Mucosa of descending colon (tissue), 3 donors: ENCODE results near the gene DMXL1. TPM values are rescaled to one million over a fixed set of nuclear protein-coding genes. Genes with fewer than 3 reads are reported as not detected.

ENCODE experiments used
- ATAC-seq: fragments of 200-7000 bp; cut with Tn5 transposase; one replicate; pipeline ENCODE4 v1.9.1; 2020; ENCODE audit warnings: mild to moderate bottlenecking, moderate library complexity
- DNase-seq, 3 donors: peaks; one replicate each; pipeline ENCODE4 v3.0.0-alpha.2; 2020
- H3K36me3 ChIP-seq: fragments of 200-600 bp; one replicate; pipeline ENCODE4 v1.8.0; 2021; ENCODE audit warnings: low read depth, mild to moderate bottlenecking
- H3K4me1 ChIP-seq: fragments of 200-600 bp; one replicate; pipeline ENCODE4 v1.8.0; 2021; ENCODE audit warnings: low read depth, mild to moderate bottlenecking
- H3K4me3 ChIP-seq: fragments of 200-600 bp; one replicate; pipeline ENCODE4 v1.8.0; 2021; ENCODE audit warnings: mild to moderate bottlenecking
- H3K9me3 ChIP-seq: fragments of 200-600 bp; one replicate; pipeline ENCODE4 v1.8.0; 2021; ENCODE audit warnings: mild to moderate bottlenecking
- intact Hi-C, 2 donors: fragments of 100-400 bp; cut with DNase I in 1 of 2; cut with micrococcal nuclease in 1 of 2; formaldehyde crosslinking; loops; one replicate each; pipeline versions ENCODE4 v1.11.0 to v1.11.1; 2022; cut with DNase I, micrococcal nuclease
- total RNA-seq, 3 donors: library from RNA; stranded (reverse); fragmentation: NEBNext Ultra II Directional in 2 of 3; extraction: Animal tissue kit (Norgen Biotek cat#: 25700) in 2 of 3; gene quantifications; one replicate each; pipeline versions ENCODE4 v1.2.1 to v1.2.4, GENCODE V29; 2021 to 2023
- TF ChIP-seq, protein P1 (sequence below): fragments of 200-600 bp; IDR thresholded peaks from one replicate; pipeline ENCODE4 v1.8.0; 2022; ENCODE audit warnings: antibody characterized with exemption, mild to moderate bottlenecking
- donor health status: DM: no; HTN: no; CAD: no; lungs with moderate emphysema.
- donor health status: DM: no; HTN: no; CAD: no.
- donor health status: DM: no; HTN: yes; CAD: no.

Gene DMXL1
- total RNA-seq, 3 donors from 2014 or later: 34.7 to 60.0 (median 51.0) TPM

DNA sequence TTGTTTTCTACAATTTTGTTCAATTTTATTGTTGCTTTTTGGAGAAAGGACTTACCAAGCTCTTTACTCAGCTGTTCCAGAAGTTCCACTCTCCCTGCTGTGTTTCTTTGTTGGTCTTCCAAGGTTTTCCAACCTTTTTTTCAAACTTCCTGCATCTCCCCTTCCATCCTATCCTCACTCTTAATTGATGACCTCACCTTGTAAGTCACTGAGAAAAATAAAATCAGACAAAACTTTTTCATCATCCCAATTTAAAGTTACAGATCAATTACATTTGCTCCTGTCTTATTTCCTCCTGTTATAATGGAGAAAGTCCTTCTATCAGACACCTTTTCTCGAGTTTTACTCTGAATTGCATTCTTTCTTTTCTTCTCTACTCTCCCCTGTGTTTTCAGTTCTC lies 121.1 kb downstream of the DMXL1 start:
- DNase-seq (no peak), ATAC-seq (no peak)
- Histone ChIP-seq H3K4me1 (no peaks in the 10 kb centered on the region), H3K4me3 (no peak overlapping the region), H3K9me3 (no peaks in the 10 kb centered on the region), H3K36me3 (peaks cover 8% of the 10 kb centered on the region)
- TF ChIP-seq, protein P1, sequence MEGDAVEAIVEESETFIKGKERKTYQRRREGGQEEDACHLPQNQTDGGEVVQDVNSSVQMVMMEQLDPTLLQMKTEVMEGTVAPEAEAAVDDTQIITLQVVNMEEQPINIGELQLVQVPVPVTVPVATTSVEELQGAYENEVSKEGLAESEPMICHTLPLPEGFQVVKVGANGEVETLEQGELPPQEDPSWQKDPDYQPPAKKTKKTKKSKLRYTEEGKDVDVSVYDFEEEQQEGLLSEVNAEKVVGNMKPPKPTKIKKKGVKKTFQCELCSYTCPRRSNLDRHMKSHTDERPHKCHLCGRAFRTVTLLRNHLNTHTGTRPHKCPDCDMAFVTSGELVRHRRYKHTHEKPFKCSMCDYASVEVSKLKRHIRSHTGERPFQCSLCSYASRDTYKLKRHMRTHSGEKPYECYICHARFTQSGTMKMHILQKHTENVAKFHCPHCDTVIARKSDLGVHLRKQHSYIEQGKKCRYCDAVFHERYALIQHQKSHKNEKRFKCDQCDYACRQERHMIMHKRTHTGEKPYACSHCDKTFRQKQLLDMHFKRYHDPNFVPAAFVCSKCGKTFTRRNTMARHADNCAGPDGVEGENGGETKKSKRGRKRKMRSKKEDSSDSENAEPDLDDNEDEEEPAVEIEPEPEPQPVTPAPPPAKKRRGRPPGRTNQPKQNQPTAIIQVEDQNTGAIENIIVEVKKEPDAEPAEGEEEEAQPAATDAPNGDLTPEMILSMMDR: no peak
- intact Hi-C loops: no loop called here

DNA sequence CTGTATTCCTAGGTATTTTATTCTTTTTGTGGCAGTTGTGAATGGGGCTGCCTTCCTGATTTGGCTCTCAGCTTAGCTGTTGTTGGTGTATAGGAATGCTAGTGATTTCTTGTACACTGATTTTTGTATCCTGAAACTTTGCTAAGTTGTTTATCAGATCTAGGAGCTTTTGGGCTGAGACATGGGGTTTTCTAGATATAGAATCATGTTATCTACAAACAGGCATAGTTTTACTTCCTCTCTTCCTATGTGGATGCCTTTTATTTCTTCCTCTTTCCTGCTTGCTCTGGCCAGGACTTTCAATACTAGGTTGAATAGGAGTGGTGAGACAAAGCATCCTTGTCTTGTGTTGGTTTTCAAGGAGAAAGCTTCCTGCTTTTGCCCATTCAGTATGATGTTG lies 129.9 kb downstream of the DMXL1 start:
- Histone ChIP-seq H3K4me1 (no peaks in the 10 kb centered on the region), H3K36me3 (no peaks in the 10 kb centered on the region), H3K9me3 (no peaks in the 10 kb centered on the region), H3K4me3 (no peak overlapping the region)
- no peak for ATAC-seq
- intact Hi-C loops: no loop called here
- DNase-seq: no peak
- TF ChIP-seq, protein P1: no peak

DNA sequence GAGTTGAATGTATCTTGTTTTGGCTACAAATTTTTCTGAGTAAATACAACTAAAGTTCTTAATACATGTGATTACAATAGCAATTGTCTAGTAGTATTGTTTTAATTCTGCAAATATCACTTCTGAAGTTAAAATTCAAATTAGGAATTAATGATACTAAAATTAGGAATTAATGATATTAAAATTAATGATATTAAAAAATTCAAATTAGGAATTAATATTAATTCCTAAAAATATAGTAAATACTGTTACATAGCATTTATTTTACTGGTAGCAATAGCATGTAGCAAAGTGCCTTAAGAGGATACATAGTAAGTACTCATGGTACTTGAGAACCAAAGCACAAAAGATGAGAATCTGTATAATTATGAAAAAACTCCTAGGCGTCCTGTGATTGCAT lies 136.2 kb downstream of the DMXL1 start:
- intact Hi-C loops: no loop called here
- Histone ChIP-seq H3K4me3 (no peak overlapping the region), H3K36me3 (no peaks in the 10 kb centered on the region), H3K9me3 (no peaks in the 10 kb centered on the region), H3K4me1 (no peaks in the 10 kb centered on the region)
- TF ChIP-seq, protein P1: no peak
- no peak for ATAC-seq
- no peak for DNase-seq

DNA sequence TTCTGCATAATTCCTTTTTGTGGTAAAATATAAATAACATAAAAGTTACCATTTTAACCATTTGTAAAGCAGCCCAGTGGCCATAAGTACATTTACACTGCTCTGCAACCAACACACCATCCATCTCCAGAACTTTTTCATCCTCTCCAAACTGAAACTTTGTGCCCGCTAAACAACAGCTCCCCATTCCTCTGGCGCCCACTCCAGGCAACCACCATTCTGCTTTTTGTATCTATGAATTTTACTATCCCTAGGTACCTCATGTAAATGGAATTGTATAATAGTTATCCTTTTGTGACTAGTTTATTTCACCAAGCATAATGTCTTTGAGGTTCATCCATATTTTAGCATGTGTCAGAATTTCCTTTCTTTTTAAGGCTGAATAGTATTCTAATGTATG lies 141.1 kb downstream of the DMXL1 start:
- DNase-seq (no peak), ATAC-seq (no peak)
- TF ChIP-seq, protein P1: no peak
- H3K9me3 ChIP-seq: no peaks in the 10 kb centered on the region
- intact Hi-C loops: no loop called here
- no peaks in the 10 kb centered on the region for H3K36me3 ChIP-seq
- H3K4me3 ChIP-seq: no peak overlapping the region
- no peaks in the 10 kb centered on the region for H3K4me1 ChIP-seq

DNA sequence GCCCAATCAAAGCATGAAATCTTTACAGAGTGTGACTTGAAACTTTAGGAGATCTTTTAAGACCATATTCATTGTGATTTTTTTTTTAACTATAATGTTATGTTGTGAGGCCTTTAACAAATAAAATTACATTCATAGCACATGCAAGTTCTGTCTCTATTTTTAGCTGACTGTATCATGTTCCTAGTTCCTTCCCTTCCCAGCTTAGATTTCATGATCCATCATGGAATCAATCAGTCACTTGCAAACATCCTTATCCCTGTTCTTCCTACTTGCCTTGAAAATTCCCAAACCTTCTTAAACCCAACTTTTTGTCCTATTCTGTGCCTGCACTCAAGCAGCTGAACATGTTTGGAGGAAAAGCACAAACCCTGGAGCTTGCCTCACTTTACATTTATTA lies 141.8 kb downstream of the DMXL1 start:
- H3K4me3 ChIP-seq: no peak overlapping the region
- no peaks in the 10 kb centered on the region for H3K4me1 ChIP-seq
- ATAC-seq (no peak), DNase-seq (no peak)
- TF ChIP-seq, protein P1: no peak
- H3K36me3 ChIP-seq: no peaks in the 10 kb centered on the region
- no peaks in the 10 kb centered on the region for H3K9me3 ChIP-seq
- intact Hi-C loops: no loop called here

DNA sequence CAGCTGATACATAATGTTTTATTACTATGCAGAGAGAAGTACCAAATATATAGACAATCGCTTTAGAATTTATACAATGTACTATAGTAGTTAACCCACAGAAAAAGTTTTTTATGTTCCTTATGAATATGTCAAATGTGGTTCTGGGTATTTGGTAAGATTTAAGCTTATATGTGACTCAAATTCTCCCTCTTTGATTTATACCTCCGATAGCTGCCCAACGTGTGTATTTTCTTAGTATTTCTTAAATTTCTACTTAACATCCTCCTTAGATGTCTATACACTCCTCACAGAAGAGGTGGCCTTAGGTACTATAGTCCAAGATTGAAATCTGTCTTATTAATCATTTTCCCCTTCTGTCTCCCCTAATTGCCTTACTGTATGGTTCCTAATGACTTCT lies 146.3 kb downstream of the DMXL1 start:
- Histone ChIP-seq H3K4me1 (no peaks in the 10 kb centered on the region), H3K4me3 (no peak overlapping the region), H3K36me3 (no peaks in the 10 kb centered on the region), H3K9me3 (no peaks in the 10 kb centered on the region)
- no peak for ATAC-seq
- intact Hi-C loops: no loop called here
- TF ChIP-seq, protein P1: no peak
- DNase-seq: no peak
